OCI-LY1 (cell line): ENCODE results near the gene LTF.

Experiments used
- CTCF ChIP-seq: fragments of 200-600 bp; sonication (generic), shearing (Covaris generic); IDR thresholded peaks from 2 replicates; pipeline ENCODE4 v1.5.1; 2017; ENCODE audit warnings: mild to moderate bottlenecking, antibody characterized with exemption, low read length, moderate library complexity, mixed read lengths
- EZH2 ChIP-seq: fragments of 200-600 bp; sonication (generic), shearing (Covaris generic); IDR thresholded peaks from 2 replicates; pipeline ENCODE4 v1.8.0; 2017; ENCODE audit warnings: borderline replicate concordance, mixed run types, mild to moderate bottlenecking, antibody characterized with exemption, low read length, moderate library complexity, mixed read lengths

DNA sequence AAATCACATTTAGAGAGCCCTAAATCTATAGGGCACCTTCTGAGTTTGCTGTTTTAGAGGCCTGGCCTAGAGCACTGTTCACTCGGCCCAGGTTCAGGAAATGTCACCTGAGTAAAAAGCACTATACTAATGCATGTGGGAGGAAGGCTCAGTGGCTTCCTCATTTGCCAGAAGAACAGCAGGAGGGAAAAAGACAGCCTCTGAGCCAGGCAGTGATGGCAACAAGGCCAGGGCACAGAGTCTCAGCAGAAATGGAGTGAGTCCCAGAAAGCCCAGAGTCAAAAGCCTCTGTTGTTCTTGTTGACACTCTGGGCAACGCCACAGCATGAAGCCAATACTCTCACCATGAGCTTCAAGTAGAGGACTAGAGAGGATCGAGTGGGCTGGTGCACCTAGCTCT, 25.9 kb downstream of the LTF start:
- TF ChIP-seq CTCF (no peak), EZH2 (no peak)
